Thyroid gland (tissue), 4 donors: ENCODE measurements around the gene CDC16.

ENCODE experiments used
- CTCF ChIP-seq, 6 experiments: fragments of 200-600 bp in 3 of 6; fragments of 450-650 bp in 3 of 6; sonication (generic) in 3 of 6; IDR thresholded peaks; one replicate each; pipeline ENCODE4 v1.5.1; 2016 to 2019; ENCODE audit warnings: antibody characterized with exemption in 6 of 6, mild to moderate bottlenecking in 2 of 6, inconsistent platforms in 1 of 6, moderate library complexity in 1 of 6
- POLR2A ChIP-seq, 2 donors: fragments of 450-650 bp; IDR thresholded peaks; one replicate each; pipeline ENCODE4 v1.6.1; 2017; ENCODE audit warnings: antibody characterized with exemption in 2 of 2, mild to moderate bottlenecking in 2 of 2, moderate library complexity in 1 of 2

- TF ChIP-seq CTCF (IDR thresholded peaks at IDR 0.05), result peak; percentile 84 to 99 (median 96)
- TF ChIP-seq POLR2A (IDR thresholded peaks at IDR 0.05), result no peak
Measured at GRCh38 chr13:114226699-114227323, 7.9 kb upstream of the CDC16 start.
